CD1c-positive myeloid dendritic cell (primary cell): ENCODE results near the gene MCM3AP.
A peak's percentile ranks its signal among the peaks of the same experiment; 100 is the strongest.

ENCODE experiments used
- DNase-seq: peaks from one replicate; pipeline ENCODE4 v3.0.0-alpha.2; 2016; ENCODE audit errors: extremely low spot score

The MCM3AP gene

DNA sequence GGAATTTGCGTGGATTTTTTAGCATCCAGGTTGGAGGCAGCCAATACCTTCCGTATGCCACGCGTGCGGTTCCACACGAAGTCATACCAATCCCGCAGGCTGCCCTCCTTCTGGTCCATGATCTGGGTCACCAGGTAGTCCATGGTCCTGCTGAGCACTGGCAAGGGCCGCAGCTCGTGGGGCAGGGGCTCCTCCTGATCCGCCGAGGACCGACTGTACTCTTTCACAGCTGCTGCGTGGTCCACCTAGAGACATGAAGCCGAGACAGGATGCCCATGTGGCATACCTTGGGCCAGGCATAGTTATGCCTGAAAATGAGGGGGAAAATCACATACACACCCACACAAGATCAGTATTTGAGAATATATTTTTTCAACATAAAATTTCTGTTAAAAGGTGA, 12.1 kb downstream of the MCM3AP start:
- no peak for DNase-seq

DNA sequence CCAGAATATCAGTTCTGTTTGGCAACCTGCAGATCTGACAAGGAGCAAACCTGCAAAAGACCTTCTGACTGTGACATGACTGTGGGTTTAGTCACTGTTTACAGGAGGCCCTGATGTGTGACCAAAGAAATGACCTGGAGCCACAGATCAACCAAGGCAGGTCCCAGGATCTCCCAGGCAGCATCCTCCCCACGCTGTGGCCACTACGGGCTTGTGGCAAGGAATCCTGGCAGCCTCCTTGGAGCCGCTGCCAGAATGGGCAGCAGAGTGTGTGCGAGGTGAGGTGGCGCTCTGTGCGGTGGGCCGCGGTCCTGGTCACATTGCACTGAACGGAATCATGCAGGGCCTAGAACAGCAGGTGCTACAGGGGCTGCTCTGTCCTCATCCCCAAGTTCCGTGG, 15.9 kb downstream of the MCM3AP start:
- no peak for DNase-seq

DNA sequence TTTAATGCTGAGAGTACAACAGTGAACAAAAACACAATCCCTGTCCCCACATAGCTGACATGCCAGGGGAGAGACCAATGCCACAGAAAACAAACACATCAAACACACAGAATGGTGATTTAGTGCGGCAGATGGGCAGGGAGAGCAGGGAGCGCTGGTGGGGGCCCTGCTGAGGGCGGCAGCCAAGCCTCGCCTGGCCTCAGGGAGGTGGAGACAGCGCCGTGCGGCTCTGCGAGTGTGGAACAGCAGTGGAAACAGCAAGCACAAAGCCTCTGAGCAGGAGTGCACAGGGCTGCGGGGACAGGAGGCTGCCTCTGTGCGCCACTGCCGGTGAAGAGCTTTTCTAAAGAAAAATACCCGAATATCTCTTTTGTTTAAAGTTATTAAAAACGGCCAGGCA, 17.0 kb downstream of the MCM3AP start:
- DNase-seq: no peak

DNA sequence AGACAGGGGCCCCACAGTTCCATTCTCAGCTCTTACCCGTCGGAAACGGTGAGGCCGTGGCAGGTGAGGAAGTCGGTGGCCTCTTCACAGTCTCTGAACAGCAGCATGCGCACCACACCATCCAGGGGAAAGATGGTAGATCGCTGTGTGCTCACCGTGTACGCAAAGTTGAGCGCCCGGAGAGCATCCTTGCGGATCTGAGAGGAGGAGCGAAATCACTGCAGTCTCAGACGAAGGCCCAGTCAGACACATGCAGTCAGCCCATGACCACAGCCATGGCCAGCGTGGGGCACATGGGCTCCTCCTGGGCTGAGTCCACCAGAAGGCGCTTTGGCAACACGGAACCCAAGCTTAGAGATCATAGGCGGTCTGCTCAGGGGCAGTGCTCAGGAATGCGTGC, 18.5 kb downstream of the MCM3AP start:
- DNase-seq: no peak

DNA sequence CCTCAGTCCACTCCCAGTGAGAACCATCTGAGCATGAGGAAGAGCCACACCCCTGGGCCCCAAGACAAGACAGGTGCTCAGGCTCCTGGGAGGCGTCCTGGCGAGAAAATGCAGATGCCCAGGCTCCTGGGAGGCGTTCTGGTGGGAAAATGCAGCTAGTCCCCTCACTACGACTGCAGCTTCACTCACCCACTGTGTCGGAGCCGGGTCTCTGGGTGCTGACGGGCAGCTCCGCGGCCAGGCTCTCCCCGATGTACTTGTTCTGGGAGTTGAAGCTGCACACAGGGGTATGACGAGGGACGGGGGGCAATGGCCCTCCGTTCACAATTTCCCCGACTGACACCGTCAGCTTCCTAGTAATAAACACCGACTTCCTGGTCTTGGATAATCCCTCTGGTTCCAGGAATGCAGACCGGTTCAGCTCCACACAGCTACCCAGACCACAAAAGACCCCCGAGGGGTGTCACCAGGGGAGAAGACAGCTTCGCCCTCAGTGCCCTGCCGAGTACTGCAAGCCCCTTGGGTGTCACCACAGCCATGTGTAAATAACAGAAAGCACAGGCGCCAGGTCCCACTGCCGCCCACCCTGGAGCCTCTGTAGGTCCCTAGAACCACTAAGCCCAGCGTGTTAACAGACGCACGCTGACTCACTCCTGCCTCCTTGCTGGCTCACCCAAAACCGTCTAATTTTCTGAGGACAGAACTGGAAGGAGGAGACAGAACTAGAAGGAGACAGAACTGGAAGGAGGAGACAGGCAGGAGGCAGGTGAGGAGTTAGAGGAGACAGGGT, 19.5 kb downstream of the MCM3AP start:
- DNase-seq: no peak

DNA sequence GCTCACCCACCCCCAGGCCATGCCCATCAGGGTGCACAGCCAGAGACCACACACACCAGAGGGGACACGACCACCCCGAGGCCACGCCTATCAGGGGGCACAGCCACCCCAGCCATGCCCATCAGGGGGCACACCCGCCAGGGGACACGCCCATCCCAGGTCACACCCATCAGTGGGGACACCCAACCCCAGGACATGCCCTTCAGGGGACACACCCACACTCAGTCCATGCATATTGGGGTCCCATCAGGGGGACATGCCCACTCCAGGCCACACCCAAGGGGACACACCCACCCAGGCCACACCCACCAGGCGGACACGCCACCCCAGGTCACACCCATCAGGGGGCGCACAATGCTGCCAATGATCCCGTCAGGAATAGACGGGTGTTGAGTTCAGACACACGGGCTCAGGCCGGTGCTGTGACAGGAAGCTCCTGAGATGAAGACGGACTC, 20.7 kb downstream of the MCM3AP start:
- no peak for DNase-seq

DNA sequence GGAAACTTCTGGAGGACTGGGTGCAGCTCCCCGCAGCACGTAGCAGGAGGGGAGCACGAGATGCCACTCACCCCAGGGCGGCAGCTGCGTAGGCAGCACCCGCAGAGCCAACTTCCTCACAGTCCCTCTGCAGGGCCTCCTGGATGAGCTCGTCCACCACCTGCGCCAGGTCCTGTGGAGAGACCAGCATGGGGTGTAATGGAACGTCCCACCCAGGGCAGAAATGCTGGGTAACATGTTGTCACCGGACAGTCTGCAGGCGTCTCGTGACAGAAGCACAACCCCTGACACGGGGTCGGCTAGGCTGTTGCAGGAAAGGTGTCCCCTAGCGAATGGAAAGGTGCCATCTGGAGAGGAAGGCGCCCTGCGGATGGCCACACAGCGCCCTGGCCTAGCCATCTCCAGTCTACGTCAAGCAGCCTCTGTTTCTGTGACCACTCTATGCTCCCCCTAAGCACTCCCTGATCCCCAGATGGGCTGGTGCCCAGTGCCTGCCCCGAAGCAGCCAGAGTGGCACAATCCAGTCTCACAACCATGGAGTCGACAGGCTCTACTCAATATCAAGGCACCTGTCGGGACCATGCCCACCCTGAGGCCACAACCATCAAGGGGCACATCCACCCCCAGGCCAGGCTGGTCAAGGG, 21.2 kb downstream of the MCM3AP start:
- DNase-seq: no peak

DNA sequence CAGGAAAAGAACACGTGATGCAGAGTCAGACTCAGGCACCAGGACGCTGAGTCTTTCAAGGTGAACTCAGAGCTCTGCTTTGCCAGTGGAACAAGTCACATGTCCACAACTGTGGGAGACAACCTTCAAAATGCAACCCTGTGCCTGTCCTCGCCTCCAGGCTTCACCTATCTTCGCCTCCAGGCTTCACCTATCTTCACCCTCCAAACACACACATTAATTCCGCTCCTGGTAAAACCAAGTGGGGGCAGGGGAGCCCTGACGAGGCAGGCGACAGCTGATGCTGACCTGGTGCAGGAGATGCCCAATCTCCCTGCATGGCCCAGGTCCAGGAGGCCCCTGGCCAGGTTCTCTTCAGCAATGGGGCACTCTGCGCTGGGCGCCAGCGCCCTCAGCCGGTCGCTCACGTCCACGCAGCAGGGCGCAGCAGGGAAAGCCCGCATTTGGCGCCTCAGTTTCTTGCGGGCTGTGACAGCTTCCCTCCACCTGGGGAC, 28.9 kb downstream of the MCM3AP start:
- DNase-seq: no peak

DNA sequence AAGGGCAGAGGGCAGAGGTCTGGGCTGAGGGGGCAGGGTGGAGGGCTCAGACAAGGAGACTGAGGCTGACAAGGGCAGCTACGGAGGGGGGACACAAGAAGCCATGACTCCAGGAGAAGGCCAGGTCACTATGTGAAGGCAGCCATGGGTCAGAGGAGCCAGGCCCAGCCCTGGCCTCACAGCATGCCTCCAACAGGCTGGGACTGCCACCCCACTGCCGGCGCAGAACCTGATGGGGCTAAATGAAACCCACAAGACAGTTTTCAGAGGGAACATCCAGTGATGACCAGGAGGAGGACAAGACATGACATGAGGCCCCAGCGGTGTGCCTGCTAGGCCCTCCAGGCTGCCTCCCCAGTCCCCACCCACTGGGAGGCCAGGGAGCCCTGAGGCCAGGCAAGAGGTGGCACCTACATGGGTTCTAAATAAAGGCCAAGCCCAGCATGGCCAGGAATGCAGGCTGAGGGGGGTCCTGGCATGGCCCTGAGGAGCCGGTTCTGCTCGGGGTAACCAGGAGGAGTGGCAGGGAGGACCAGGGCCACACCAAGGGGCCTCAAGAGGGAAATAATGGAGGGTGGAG, 29.6 kb downstream of the MCM3AP start:
- no peak for DNase-seq

DNA sequence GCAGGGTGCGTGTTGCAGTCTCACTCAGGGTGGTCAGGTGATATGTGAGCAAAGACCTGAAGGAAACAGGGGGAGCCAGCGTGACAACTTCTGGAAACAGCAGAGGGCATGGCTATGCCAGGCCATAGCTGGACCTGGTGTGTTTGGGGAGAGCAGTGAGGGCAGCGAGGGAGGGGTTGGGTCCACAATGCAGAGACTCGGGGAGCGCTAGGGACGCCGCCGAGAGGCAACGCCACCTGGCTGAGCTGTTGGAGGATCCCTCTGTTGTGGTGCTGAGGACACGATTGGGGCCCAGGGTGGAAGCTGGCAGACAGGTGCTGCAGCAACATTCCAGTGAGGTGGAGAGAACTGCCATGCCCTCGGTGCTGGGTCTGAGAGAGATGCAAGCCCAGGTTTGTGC, 30.2 kb downstream of the MCM3AP start:
- DNase-seq: no peak

DNA sequence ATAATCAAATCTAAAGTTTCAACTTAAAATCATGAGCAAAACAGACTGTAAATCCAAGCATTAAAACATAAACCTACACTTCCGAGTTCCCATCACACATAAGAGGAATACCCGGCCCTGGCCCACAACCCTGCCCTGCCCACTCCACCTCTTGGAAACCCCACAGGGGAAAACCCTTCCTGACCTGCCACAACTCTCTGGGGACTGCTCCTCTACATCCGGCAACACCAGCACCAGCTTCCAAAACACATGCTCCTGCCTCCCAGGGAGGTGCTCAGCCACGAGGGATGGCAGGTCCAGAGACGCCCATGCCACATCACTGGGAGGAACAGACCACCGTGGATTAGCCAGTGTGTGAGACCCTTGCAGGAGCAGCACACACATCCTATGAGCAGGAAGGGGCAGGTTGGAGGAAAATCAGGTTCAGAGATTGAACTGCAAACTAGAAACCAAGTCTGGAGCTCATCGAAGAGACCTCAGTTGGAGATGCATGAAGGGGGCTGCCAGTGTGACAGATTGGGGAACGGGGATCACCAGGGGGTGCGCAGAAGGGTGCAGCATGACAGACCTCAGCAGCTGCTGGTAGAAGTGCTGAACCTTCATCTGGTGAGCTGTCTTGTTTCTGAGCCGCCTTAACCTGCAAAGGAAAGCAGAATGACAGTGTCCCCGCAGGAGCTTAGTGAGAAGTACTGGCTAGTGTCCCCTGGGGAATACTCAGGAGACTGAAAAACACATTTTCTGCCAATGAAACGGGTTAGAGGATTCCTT, 31.0 kb downstream of the MCM3AP start:
- no peak for DNase-seq

DNA sequence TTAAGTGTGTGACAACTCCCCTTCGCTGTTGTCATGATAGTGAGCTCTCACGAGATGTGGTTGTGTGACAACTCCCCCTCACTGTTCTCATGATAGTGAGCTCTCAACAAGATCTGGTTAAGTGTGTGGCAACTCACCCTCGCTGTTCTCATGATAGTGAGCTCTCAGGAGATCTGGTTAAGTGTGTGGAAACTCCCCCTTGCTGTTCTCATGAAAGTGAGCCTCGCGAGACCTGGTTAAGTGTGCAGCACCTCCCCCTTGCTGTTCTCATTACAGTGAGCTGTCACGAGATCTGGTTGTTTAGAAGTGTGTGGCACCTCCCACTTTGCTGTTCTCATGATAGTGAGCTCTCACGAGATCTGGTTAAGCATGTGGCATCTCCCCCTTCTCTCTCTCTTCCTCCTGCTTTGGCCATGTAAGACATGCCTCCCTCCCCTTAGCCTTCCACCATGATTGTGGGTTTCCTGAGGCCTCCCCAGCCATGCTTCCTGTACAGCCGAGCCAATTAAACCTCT, 31.7 kb downstream of the MCM3AP start:
- DNase-seq: peak; percentile 34

DNA sequence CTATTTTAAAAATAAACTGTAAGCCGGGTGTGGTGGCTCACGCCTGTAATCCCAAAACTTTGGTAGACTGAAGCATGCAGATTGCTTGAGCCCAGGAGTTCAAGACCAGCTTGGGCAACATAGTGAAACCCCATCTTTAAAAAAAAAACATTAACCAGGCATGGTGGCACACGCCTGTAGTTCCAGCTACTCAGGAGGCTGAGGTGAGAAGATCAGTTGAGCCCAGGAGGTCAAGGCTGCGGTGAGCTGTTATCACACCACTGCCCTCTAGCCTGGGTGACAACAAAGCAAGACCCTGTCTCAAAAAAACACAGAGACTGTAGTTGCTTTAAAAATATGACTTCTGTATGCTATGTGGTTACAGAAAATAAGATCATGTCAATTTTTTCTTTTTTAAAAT, 32.6 kb downstream of the MCM3AP start:
- DNase-seq: no peak

DNA sequence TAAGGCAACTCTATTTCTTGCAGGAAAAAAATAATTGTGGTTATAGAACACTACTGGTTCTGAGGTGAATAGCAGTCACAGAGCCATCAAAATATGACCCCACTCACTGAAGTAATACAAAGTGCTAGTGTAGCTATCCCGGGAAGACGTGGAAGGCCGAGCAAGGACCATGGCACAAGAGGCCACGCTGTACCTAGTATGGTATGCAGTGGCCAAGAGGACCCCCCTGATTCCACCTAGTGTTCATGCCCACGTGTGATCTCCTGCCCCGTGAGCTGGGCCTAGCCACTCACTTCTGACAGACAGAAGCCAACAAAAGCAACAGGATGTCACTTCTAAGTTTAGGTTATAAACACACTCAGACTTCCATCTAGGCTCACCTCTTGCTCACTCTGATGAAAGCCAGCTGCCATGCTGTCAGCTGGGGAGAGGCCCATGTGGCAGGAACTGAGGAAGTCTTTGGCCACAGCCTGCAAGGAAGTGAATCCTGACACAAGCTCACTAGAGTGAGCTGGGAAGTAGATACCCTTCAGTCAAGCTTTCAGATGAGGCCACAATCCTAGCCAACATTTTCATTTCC, 35.2 kb downstream of the MCM3AP start:
- DNase-seq: no peak

DNA sequence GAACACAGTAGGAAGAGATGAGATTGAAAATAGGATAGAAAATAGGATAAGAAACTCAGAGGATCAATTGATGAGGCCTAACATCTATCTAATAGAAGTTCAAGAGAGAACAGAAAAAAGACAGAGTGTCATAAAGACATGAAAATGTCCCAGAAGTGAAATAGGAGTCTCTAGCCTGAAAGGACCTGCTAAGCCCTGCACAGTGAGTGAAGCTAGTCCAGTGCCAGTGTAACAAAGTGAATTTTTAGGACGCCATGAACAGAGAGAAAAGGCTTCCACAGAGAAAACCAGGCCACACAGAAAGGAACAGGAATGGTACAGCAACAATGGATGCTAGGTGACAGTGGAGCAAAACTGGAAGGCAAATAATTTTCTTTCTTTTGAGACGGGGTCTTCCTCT, 36.6 kb downstream of the MCM3AP start:
- no peak for DNase-seq

DNA sequence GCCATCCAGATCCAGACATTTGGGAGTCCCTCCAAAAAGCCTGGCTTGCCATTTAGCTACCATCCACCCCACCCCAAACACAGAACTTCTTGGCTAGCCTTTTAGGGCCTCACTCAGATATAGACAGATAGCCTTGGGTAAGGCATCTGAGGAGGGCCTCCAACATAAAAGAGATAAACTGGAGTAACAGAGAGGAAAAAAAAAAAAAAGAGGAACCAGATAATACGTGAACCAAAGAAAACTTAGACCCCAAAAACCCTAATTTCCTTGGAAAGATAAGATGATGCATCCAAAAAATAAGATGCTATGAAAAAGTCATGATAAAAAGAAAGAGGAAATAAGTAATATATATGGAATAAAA, 37.0 kb downstream of the MCM3AP start:
- DNase-seq: no peak

DNA sequence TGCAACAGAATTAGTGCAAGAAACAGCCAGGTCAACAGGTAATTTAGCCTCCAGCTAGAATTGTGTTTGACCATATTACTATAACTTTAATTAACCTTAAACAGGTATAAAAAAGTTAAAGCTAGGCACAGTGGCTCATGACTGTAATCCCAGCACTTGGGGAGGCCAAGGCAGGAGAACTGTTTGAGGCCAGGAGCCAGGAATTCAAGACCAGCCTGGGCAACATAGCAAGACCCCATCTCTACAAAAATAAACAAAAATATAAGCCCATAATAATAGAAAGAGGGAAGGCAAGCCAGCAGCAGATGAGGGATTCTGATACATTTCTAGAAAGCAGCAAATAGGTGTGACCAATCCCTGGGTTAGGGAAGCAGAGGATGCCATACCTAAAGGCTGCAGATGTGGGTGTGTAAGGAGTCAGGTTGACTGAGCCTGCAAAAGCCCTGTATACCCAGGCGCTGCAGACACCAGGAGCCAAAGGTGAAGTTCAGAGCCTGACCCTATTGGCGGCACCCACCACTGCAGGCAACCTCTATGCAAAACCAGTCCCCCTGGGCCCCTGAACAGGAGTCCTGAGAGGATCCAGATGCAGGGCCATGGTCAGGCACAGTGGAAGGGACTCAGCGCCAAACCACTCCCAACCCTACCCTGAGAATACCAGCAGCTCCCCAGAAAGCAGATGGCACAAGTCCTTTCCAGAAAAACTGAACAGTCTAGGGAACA, 37.6 kb downstream of the MCM3AP start:
- no peak for DNase-seq

DNA sequence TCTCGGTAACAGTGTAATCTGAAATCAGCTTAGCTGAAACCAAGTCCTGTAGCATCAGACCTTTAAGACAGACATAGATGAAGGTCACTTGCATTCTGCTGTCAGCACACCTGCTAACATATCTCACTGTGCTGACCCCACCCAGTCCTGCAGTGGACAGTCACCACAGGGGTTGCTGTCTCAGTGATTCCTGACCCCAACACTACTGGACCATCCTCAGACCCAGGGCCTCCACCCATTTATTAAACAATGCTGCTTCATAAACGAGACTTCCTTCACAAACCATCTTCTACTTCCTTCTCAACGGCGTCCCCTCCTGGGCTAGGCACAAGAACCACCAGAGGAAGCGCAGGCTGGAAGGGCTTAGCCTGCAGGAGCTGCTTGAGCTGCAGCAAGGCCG, 39.1 kb downstream of the MCM3AP start:
- DNase-seq: no peak

DNA sequence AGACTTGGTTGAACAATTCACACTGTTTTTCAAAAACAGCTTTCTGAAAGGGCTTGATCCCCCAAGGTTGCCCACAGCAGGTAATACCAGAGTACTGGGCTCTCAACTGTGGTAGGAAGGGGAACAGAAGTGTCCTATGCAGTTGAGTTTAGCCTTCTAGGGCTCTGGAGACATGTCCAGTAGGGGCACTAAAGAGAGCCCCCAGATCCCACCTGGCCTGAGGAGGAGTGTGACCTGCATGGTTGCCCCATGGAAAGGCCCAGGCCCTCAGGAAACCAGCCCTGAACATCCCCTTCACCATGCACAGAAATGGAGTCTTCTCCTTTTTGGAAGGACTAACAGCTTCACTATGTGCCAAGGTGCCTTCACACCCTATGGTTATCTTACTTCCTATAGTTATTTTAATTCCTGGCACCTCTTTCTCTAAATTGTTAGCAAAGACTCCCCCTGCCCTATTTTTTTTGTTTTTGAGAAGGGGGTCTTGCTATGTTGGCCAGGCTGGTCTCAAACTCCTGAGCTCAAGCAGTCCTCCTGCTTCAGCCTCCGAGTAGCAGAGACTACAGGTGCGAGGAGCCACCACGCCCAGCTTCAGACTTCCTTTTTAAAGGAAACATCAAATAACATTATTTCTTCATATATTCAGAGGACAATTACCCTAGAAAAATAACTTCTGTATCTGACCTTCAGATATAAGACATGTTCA, 40.0 kb downstream of the MCM3AP start:
- no peak for DNase-seq

DNA sequence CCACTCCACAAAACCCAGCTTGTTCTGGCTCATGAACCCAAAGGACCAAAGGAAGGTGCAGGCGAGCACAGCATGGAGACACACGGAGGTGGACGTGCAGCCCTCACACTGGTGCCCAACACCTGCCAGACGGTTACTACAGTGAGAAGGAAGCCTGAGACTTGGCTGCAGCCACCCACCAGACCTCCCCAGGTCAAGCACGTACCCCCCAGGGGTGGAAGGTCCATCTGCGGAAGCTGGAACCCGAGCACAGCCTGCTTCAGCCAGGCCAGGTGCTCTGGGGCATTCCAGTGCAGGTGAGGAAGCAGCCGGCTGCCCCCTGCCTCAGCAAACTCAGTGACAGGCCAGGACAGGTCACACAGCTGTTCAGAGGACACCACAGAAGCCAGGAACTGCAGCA, 40.8 kb downstream of the MCM3AP start:
- no peak for DNase-seq
